HG03558 (cell line): ENCODE data around the gene SH3GL1.

ENCODE experiments used
- ATAC-seq: cut with Tn5 transposase; IDR thresholded peaks from one replicate; pipeline ENCODE4 v1.9.1; 2021; ENCODE audit warnings: moderate number of reproducible peaks; ENCODE audit not compliant: unreplicated experiment; ENCODE audit errors: extremely low read depth

Gene SH3GL1

GRCh38 chr19:4432918-4433506, 32.7 kb upstream of the SH3GL1 start:
- ATAC-seq, result no peak

DNA sequence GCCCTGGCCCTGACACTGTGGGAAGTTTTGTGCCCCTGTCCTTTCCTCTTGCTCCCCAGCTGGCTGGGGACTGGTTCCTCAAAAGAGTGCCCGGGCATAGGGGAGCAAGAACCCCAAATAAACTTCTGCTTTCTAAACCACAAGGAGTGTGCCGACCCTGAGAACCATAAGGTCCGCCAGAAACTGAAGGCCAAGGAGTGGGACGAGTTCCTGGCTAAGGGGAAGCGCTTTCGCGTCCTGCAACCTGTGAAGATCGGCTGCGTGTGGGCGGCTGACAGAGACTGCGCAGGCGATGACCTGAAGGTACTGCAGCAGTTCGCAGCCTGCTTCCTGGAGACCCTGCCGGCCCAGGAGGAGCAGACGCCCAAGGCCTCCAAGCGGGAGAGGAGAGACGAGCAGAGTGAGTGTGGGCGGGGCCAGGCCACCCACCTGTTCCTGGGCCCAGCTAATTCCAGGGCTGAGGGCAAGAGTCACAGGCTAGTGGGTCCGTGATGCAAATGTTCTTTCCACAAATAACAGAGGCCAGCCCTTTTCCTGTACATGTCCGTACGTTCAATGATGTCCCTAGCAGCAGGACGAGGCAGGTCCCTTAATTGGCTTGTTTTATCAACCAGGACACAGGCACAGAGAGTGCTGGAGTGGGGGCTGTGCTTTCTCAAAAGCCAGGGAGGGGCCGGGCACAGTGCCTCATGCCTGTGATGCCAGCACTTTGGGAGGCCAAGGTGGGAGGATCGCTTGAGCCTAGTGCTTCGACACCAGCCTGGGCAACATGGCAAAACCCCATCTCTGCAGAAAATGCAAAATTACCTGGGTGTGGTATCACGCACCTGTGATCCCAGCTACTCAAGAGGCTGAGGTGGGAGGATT, 31.7 kb upstream of the SH3GL1 start:
- ATAC-seq, result no peak

- no peak for ATAC-seq
Observed at GRCh38 chr19:4431296-4431695, 30.9 kb upstream of the SH3GL1 start.

GRCh38 chr19:4430760-4431159, 30.4 kb upstream of the SH3GL1 start:
- ATAC-seq, result no peak

GRCh38 chr19:4429771-4430171, 29.4 kb upstream of the SH3GL1 start:
- no peak for ATAC-seq

GRCh38 chr19:4429256-4429655, 28.9 kb upstream of the SH3GL1 start:
- no peak for ATAC-seq

DNA sequence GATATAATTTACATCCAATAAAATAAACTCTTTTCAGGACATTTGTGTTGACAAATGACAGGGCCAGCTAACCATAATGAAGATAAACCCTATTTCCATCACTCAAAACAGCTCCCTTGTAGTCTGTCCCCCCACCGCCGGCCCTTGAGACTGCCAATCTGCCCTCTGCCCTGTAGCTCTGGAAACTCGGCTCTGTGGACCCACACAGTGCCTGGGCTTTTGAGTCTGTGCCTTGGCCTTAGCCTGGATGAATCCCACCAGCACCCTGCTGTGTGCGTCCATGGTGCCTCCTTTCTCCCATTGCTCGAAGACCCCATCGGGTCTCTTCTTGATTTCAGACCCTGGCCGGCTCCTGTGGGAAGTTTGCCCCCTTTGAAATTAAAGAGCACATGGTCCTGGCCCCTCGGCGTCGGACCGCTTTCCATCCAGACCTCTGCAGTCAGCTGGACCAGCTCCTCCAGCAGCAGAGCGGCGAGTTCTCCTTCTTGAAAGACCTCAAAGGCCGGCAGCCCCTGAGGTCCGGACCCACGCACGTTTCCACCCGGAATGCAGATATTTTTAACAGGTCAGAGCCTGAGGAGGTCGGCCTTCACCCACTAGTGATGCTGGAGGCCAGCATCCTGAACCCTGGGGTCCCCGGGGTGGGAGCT, 28.1 kb upstream of the SH3GL1 start:
- ATAC-seq, result no peak

- no peak for ATAC-seq
Observed at GRCh38 chr19:4425537-4425936, 25.2 kb upstream of the SH3GL1 start.

- no peak for ATAC-seq
Observed at GRCh38 chr19:4423416-4424126, 23.2 kb upstream of the SH3GL1 start.

DNA sequence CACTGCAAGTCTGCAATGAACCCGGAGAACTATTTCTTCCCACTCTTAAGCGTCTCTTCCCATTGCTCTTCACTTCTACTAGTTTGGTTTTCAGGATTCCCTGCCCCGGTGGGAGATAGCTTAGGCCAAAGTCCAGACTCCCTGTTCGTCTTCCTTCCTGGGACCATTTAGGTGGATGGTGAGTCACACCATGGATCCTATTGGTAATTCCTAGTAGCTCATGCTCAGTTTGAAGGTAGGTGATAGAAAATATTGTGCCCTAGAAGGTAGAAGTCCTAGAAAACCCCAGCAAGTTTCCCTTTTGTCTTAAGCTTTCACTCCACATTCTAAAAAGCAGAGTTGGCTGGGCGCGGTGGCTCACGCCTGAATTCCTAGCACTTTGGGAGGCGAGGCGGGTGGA, 15.9 kb upstream of the SH3GL1 start:
- no peak for ATAC-seq

DNA sequence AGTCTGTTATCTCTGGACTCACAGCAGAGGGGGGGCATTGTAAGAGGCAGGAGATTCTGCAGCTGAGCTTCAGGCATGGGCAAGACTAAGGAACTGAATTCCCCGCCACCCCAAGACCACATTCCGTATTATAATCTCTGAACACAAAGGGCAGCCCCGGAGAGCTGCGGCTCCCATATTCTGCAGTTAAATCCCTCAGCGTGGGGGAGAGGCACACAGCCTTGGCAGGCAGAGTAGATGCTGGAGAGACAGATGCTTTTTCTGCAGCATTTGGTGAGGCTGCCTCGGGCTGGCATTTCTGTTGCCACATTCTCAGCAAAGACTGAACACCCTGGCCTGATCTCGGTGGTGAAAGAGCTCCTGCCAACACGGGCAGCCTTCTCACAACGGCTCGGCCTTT, 15.0 kb upstream of the SH3GL1 start:
- no peak for ATAC-seq

DNA sequence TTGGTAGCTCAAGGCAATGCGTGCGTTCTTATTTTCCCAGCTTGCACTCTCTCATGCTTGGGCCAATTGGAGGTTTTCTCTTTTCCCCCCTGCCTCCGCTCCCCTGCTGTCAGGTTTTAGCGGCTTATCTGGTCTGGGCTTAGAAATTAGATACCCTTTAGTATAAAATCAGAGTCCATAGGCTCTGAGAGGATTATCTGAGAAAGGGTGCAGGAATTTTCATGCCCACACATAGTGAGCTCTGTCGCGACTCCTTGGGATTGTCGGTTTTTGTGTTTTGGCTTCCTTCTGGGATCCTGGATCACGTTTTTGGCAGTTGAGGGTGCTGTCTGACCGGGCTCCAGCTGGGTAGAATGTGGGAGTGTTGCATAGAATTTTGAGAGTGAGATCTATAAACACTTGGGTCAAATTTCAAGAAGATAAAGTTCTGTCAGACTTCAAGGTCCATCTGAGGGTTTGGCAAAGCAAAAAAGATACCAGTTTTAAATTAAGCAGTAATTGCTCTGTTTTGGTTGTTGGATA, 14.5 kb upstream of the SH3GL1 start:
- ATAC-seq, result no peak

DNA sequence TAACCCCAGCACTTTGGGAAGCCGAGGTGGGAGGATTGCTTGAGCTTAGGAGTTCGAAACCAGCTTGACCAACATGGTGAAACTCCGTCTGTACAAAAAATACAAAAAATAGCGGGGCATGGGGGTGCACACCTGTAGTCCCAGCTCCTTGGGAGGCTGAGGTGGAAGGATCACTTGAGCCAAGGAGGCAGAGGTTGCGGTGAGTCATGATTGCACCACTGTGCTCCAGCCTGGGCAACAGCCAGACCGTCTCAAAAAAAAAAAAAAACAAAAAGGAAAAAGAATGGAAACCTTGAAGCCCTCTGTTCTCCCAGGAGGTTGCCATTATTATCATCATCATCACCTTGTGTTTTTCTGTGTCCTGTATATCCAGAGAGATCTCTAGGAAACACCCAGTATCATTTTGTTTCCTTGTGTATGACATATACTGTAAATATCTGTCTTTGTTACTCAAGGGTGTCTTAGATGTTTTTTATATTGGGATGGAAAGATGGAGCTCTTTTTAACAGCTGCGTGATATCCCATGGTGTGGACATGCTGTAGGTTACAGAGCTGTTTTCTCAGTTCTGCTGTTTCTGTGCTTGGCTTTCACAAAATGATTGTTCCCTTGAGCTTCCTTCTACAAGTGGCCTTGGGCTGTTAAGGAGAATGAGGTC, 13.9 kb upstream of the SH3GL1 start:
- no peak for ATAC-seq

GRCh38 chr19:4413588-4413987, 13.2 kb upstream of the SH3GL1 start:
- ATAC-seq, result no peak

GRCh38 chr19:4409123-4409933, 9.0 kb upstream of the SH3GL1 start:
- ATAC-seq, result no peak

DNA sequence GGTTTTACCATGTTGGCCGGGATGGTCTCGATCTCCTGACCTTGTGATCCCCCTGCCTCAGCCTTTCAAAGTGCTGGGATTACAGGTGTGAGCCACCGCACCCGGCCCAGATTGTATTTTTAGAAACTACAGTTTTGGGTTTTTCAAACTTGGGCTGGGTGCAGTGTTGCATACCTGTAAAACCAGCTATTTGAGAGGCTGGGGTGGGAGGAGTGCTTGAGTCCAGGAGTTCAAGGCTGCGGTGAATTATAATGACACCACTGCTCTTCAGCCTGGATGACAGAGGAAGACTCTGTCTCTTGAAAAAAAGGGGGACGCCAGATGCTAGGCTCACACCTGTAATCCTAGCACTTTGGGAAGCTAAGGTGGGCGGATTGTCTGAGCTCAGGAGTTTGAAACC, 6.3 kb upstream of the SH3GL1 start:
- no peak for ATAC-seq

DNA sequence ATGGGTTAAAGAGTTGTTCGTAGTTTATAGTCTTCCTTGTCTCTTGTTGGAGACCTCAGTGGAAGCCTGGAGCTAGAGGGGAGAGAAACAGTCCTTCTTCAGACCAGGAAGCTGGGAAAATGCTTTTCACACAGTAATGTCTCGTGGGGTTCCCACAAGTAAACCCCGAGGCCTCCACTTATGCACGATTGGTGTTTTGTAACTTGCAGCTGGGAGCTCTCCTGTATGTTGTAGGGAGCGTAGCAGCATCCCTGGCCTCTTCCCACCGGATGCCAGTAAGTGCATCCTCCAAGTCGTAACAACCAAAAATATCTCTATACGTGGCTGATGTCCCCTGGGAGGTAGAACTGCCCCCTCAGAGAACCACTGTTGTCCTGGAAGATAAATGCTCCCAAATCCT, 5.6 kb upstream of the SH3GL1 start:
- no peak for ATAC-seq

DNA sequence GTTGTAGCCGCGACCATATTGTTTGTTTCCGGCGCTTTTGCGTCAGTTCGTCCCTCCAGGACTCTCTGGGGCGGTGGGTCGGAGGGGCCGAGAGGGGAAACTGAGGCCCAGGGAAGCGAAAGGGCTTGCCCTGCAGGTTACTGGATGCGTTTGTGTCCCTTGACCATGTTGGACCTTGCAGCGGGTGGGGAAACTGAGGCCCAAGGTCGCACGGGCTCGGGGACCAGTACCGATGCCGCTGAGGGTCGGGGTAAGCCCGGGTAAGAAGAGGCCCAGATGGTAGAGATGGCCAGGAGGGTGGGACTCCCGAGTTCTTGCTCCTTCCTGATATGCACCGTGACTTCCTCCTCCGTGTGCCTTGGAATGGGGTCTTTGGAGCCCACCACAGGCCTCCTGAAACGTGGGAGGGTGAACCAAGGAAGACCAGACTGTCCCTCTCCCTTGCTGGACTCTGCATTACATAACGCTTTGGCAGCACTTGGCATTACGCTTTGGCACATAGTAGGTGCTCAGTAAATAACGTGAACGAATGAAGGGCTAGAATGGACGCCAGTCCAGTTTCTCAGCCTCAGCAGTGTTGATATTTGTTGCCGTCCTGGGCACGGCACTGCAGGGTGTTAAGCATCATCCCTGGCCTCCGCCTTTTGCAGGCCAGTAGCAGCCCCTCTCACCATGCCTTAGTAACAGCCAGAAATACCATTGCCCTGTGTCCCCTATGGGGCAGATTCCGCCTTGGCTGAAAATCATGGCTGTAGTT, 2.8 kb upstream of the SH3GL1 start:
- no peak for ATAC-seq
